Sigmoid colon (tissue), 7 donors: Measurements from ENCODE around the gene MAP1B. TPM values are rescaled to one million over a fixed set of nuclear protein-coding genes. Genes with fewer than 3 reads are reported as not detected.
"Not testable (repeated sequence)": the region's sequence is repeated elsewhere in the genome, so short reads cannot be mapped to it uniquely, and the experiment has no call there.

Experiments
- DNase-seq: peaks from one replicate; pipeline ENCODE4 v3.0.0-alpha.2; 2019
- H3K27ac ChIP-seq, 4 donors: fragments of 200-600 bp; sonication (generic); one replicate each; pipeline ENCODE4 v1.5.1; 2016 to 2019; ENCODE audit warnings: mild to moderate bottlenecking in 1 of 4
- H3K27me3 ChIP-seq, 3 donors: fragments of 200-600 bp; sonication (generic); one replicate each; pipeline ENCODE4 v1.5.1; 2019; ENCODE audit warnings: mild to moderate bottlenecking in 1 of 3
- H3K36me3 ChIP-seq, 4 donors: fragments of 200-600 bp; sonication (generic); one replicate each; pipeline ENCODE4 v1.5.1; 2016 to 2019
- H3K4me1 ChIP-seq, 4 donors: fragments of 200-600 bp; sonication (generic); one replicate each; pipeline ENCODE4 v1.5.1; 2017 to 2019
- H3K4me3 ChIP-seq, 4 donors: fragments of 200-600 bp; sonication (generic); one replicate each; pipeline ENCODE4 v1.5.1; 2017 to 2019; ENCODE audit warnings: mild to moderate bottlenecking in 2 of 4, moderate library complexity in 1 of 4
- H3K9me3 ChIP-seq, 4 donors: fragments of 200-600 bp in 3 of 4; sonication (generic) in 3 of 4; one replicate each; pipeline versions ENCODE4 v1.5.1 to v1.6.1; 2013 to 2019
- EP300 ChIP-seq, 4 donors: sonication (generic); formaldehyde crosslinking; IDR thresholded peaks; one replicate each; pipeline ENCODE4 v1.6.1; 2017; ENCODE audit warnings: antibody characterized with exemption in 4 of 4
- POLR2A ChIP-seq, 2 donors: fragments of 450-650 bp; IDR thresholded peaks; one replicate each; pipeline ENCODE4 v1.6.1; 2016; ENCODE audit warnings: antibody characterized with exemption in 2 of 2, mild to moderate bottlenecking in 2 of 2, moderate library complexity in 2 of 2
- POLR2AphosphoS5 ChIP-seq, 4 donors: sonication (generic); formaldehyde crosslinking; IDR thresholded peaks; one replicate each; pipeline ENCODE4 v1.6.1; 2017; ENCODE audit warnings: antibody characterized with exemption in 4 of 4
- WGBS, 2 donors: extraction: QIAGEN DNeasy Blood & Tissue Kit; methylation state at CpG; one replicate each; pipeline ENCODE4 v1.1.7; 2013; 5-methylcytosine and 5-hydroxymethylcytosine counted together
- intact Hi-C: fragments of 100-400 bp; cut with DNase I; formaldehyde crosslinking; loops from one replicate; pipeline ENCODE4 v1.15.1; 2023
- polyA plus RNA-seq, 3 donors: library from polyadenylated mRNA; stranded (reverse); fragments of 200-250 nt; gene quantifications; one replicate each; pipeline ENCODE4 v1.2.3, GENCODE V29; 2013
- total RNA-seq, 4 donors: library from RNA; depleted of rRNA; stranded (reverse); fragments of >200 nt; gene quantifications; one replicate each; pipeline ENCODE4 v1.1.0, GENCODE V29; 2016
- TF ChIP-seq, protein P1 (sequence below), 4 experiments: fragments of 450-650 bp in 3 of 4; fragments of 200-600 bp in 1 of 4; IDR thresholded peaks; one replicate each; pipeline ENCODE4 v1.5.1; 2016 to 2019; ENCODE audit warnings: antibody characterized with exemption in 4 of 4, mild to moderate bottlenecking in 3 of 4, moderate library complexity in 2 of 4
- donor health status: healthy with polysubstance abuse.
- donor health status: Bipolar disorder and iron deficiency.
- donor health status: healthy.

MAP1B gene
- total and polyA plus RNA-seq, 7 donors: 0.69 to 659 (median 98.6) TPM

GRCh38 chr5:72079288-72079687 lies 28.0 kb upstream of the MAP1B start:
- no peak for DNase-seq
- H3K4me1 ChIP-seq: peaks cover 0 to 5% (median 0%) of the 10 kb centered on the region in 4 donors
- WGBS, 2 donors: 19 to 25% methylated on average over 7 of the region's 7 CpGs
- intact Hi-C loops: no loop called here
- no peak overlapping the region for H3K4me3 ChIP-seq
- no peaks in the 10 kb centered on the region for H3K27me3 ChIP-seq
- no peaks in the 10 kb centered on the region for H3K9me3 ChIP-seq
- H3K36me3 ChIP-seq: no peaks in the 10 kb centered on the region
- no peak overlapping the region for H3K27ac ChIP-seq
- TF ChIP-seq, protein P1, sequence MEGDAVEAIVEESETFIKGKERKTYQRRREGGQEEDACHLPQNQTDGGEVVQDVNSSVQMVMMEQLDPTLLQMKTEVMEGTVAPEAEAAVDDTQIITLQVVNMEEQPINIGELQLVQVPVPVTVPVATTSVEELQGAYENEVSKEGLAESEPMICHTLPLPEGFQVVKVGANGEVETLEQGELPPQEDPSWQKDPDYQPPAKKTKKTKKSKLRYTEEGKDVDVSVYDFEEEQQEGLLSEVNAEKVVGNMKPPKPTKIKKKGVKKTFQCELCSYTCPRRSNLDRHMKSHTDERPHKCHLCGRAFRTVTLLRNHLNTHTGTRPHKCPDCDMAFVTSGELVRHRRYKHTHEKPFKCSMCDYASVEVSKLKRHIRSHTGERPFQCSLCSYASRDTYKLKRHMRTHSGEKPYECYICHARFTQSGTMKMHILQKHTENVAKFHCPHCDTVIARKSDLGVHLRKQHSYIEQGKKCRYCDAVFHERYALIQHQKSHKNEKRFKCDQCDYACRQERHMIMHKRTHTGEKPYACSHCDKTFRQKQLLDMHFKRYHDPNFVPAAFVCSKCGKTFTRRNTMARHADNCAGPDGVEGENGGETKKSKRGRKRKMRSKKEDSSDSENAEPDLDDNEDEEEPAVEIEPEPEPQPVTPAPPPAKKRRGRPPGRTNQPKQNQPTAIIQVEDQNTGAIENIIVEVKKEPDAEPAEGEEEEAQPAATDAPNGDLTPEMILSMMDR (IDR thresholded peaks at IDR 0.05): no peak
- TF ChIP-seq POLR2AphosphoS5 (IDR thresholded peaks at IDR 0.05) (no peak), POLR2A (IDR thresholded peaks at IDR 0.05) (no peak), EP300 (IDR thresholded peaks at IDR 0.05) (no peak)

DNA sequence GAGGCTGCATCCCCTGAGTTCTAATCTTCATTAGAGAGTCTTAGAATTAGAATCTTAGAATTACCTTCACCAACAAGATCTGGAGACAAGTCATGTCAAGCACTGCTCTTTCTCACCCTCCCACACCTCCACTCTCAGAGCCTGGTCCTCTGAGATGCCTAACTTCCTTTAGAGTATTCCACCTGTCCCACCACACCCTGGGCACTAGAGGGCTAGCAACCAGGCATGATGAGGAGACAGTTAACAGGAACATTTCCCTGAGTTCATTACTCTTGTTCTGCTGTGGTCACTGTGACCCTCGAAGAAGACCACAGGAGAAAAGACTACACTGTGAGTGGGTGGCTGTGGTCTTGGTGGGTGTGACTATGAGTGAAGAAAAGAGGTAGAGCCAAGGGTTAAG lies 25.2 kb upstream of the MAP1B start:
- no peak overlapping the region for H3K27ac ChIP-seq
- 45 to 77% methylated on average over 1 of the region's 1 CpG for WGBS, 2 donors
- intact Hi-C loops: no loop called here

GRCh38 chr5:72084876-72085275 lies 22.4 kb upstream of the MAP1B start:
- Histone ChIP-seq H3K27ac (no peak overlapping the region), H3K9me3 (no peaks in the 10 kb centered on the region), H3K4me3 (no peak overlapping the region), H3K36me3 (no peaks in the 10 kb centered on the region), H3K27me3 (no peaks in the 10 kb centered on the region), H3K4me1 (no peaks in the 10 kb centered on the region)
- no peak for DNase-seq
- TF ChIP-seq, protein P1 (IDR thresholded peaks at IDR 0.05): no peak
- TF ChIP-seq POLR2AphosphoS5 (IDR thresholded peaks at IDR 0.05): no peak
- TF ChIP-seq EP300 (IDR thresholded peaks at IDR 0.05): no peak
- TF ChIP-seq POLR2A (IDR thresholded peaks at IDR 0.05): no peak
- 84 to 85% methylated on average over 4 of the region's 4 CpGs for WGBS, 2 donors
- intact Hi-C loops: no loop called here

More for the DNA sequence above, 25.2 kb upstream of the MAP1B start:
- no peaks in the 10 kb centered on the region for H3K36me3 ChIP-seq
- no peak overlapping the region for H3K4me3 ChIP-seq
- H3K9me3 ChIP-seq: no peaks in the 10 kb centered on the region
- TF ChIP-seq, protein P1 (IDR thresholded peaks at IDR 0.05): no peak
- TF ChIP-seq POLR2A (IDR thresholded peaks at IDR 0.05) (no peak), POLR2AphosphoS5 (IDR thresholded peaks at IDR 0.05) (no peak), EP300 (IDR thresholded peaks at IDR 0.05) (no peak)
- no peak for DNase-seq
- H3K27me3 ChIP-seq: no peaks in the 10 kb centered on the region
- peaks cover 0 to 5% (median 0%) of the 10 kb centered on the region in 4 donors for H3K4me1 ChIP-seq

DNA sequence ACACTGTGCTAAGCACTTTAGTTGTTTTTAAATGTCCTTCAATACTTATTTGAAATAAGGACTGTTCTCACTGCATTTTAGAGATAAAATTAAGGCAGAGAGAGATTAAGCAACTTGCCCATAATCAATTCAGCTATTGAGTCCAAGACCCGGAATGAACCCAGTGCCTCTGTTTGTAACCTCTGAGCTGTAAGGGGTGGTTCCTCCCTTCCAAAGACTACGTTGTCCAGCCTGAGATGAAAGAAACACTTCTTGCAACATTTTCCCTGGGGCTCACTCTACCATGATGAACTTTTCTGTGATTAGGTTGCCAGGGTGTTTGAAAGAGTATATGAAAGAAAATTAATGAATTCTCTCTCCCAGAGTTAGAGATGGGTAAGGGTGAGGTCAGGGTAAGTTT lies 22.0 kb upstream of the MAP1B start:
- Histone ChIP-seq H3K4me1 (no peaks in the 10 kb centered on the region), H3K36me3 (no peaks in the 10 kb centered on the region), H3K27ac (no peak overlapping the region), H3K27me3 (no peaks in the 10 kb centered on the region), H3K9me3 (no peaks in the 10 kb centered on the region), H3K4me3 (no peak overlapping the region)
- TF ChIP-seq EP300 (IDR thresholded peaks at IDR 0.05) (no peak), POLR2AphosphoS5 (IDR thresholded peaks at IDR 0.05) (no peak), POLR2A (IDR thresholded peaks at IDR 0.05) (no peak)
- TF ChIP-seq, protein P1 (IDR thresholded peaks at IDR 0.05): no peak
- WGBS, 2 donors: 52 to 69% methylated on average over 2 of the region's 2 CpGs
- intact Hi-C loops: no loop called here
- DNase-seq: no peak

DNA sequence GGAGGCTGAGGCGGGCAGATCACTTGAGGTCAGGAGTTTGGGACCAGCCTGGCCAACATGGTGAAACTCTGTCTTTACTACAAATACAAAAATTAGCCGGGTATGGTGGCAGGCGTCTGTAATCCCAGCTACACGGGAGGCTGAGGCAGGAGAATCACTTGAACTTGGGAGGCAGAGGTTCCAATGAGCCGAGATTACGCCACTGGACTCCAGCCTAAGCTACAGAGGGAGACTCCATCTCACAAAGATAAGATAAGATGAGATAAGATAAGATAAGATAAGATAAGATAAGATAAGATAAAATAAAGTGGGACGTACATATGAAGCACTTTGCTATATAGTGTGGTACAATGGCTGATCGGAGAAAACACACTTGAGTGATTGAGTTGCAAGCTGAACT lies 17.6 kb upstream of the MAP1B start:
- DNase-seq, H3K27me3 ChIP-seq, H3K4me1 ChIP-seq, H3K9me3 ChIP-seq, H3K4me3 ChIP-seq, H3K27ac ChIP-seq, H3K36me3 ChIP-seq, intact Hi-C loops: not testable (repeated sequence)
- WGBS, 2 donors: 43 to 82% methylated on average over 8 of the region's 8 CpGs
